Measurements from ENCODE around the gene MCAT.
A peak's percentile ranks its signal among the peaks of the same experiment; 100 is the strongest.

The MCAT gene

GRCh38 chr22:43159484-43160178 is 16.4 kb upstream of the MCAT start:
- Histone ChIP-seq H3K4me1 (ENCODE audit: control extremely low read depth in 1 of 4, control insufficient read depth in 4 of 4, insufficient read depth in 4 of 4, low read length in 3 of 4) (peaks cover 0 to 38% (median 27%) of the 10 kb centered on the region in 4 experiments), H3K27ac (ENCODE audit: insufficient read depth in 1 of 2, low read depth in 1 of 2, low read length in 2 of 2, poor library complexity in 1 of 2, severe bottlenecking in 2 of 2) (no peak overlapping the region), H3K9me3 (ENCODE audit: control extremely low read depth in 1 of 5, control insufficient read depth in 4 of 5, insufficient read depth in 2 of 5, low read depth in 1 of 5, low read length in 4 of 5) (no peaks in the 10 kb centered on the region), H3K4me3 (ENCODE audit: control insufficient read depth in 1 of 7, extremely low read depth in 1 of 7, insufficient read depth in 4 of 7, low read depth in 2 of 7, low read length in 6 of 7) (no peak overlapping the region), H3K27me3 (replicated peaks in 2 of 5; ENCODE audit: control insufficient read depth in 4 of 5, insufficient read depth in 5 of 5, low read length in 4 of 5) (no peaks in the 10 kb centered on the region), H3K36me3 (ENCODE audit: control insufficient read depth in 4 of 4, insufficient read depth in 4 of 4, low read length in 3 of 4) (peaks cover 0 to 34% (median 22%) of the 10 kb centered on the region in 4 experiments)
- ChIA-PET POLR2A (no interaction called here), CTCF (interaction anchor here (0.8 to 2.4 kb wide), 2 partner anchors 25 to 71 kb away, joined by 4 to 5 read pairs; no protein-coding TSS in a partner anchor)
- DNase-seq, result no peak
- whole genome bisulfite sequencing (ENCODE audit: insufficient coverage), result 97% methylated on average over 12 of the region's 18 CpGs

- POLR2A ChIA-PET, result no interaction called here
- H3K27me3 ChIP-seq (replicated peaks in 2 of 5; ENCODE audit: control insufficient read depth in 4 of 5, insufficient read depth in 5 of 5, low read length in 4 of 5), result no peaks in the 10 kb centered on the region
- 96% methylated on average over 18 of the region's 24 CpGs for WGBS (ENCODE audit: insufficient coverage)
- H3K9me3 ChIP-seq (ENCODE audit: control extremely low read depth in 1 of 5, control insufficient read depth in 4 of 5, insufficient read depth in 2 of 5, low read depth in 1 of 5, low read length in 4 of 5), result no peaks in the 10 kb centered on the region
- no peak overlapping the region for H3K27ac ChIP-seq (ENCODE audit: insufficient read depth in 1 of 2, low read depth in 1 of 2, low read length in 2 of 2, poor library complexity in 1 of 2, severe bottlenecking in 2 of 2)
- H3K4me1 ChIP-seq (ENCODE audit: control extremely low read depth in 1 of 4, control insufficient read depth in 4 of 4, insufficient read depth in 4 of 4, low read length in 3 of 4), result peaks cover 0 to 35% (median 20%) of the 10 kb centered on the region in 4 experiments
- no peak overlapping the region for H3K4me3 ChIP-seq (ENCODE audit: control insufficient read depth in 1 of 7, extremely low read depth in 1 of 7, insufficient read depth in 4 of 7, low read depth in 2 of 7, low read length in 6 of 7)
- no peak for DNase-seq
- CTCF ChIA-PET, result interaction anchor here (0.8 to 1.4 kb wide), 2 partner anchors 24 to 69 kb away, joined by 3 to 4 read pairs; no protein-coding TSS in a partner anchor
- H3K36me3 ChIP-seq (ENCODE audit: control insufficient read depth in 4 of 4, insufficient read depth in 4 of 4, low read length in 3 of 4), result peaks cover 0 to 35% (median 22%) of the 10 kb centered on the region in 4 experiments
Measured at GRCh38 chr22:43158778-43159483, 15.7 kb upstream of the MCAT start.

DNA sequence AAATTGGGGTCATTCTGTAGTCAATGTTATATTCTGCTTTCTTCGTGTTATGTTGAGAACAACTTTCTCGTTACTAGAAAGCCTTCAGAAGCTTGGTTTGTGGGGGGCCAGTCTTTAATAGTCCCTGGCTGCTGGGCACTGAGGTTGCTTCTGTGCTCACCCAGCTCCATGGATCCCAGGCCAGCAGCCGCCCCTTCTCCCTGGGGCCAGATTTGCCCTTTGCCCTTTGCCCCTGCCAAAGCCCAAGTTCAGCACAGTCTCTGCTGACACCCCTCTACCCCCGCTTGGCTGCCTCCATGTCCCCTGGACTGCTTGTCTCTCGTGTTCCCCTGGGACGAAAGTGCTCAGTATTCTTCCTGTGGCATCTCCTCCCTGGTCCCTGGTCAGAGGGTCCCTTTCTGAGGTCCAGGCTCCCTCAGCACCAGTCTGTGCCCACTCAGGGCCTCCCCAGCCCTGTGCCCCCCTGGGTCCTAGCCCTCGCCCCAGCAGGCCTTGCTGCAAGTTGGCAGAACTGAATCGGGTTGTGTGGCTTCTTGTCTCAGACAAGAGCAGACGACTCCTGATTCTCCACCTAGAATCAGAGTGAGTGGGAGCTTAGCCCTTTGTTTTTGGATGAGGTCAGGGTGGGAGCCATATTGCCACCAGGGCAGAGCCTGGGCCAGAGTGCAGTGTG is 14.8 kb upstream of the MCAT start:
- peaks cover 0 to 35% (median 21%) of the 10 kb centered on the region in 4 experiments for H3K36me3 ChIP-seq (ENCODE audit: control insufficient read depth in 4 of 4, insufficient read depth in 4 of 4, low read length in 3 of 4)
- ChIA-PET CTCF (interaction anchor here (1.4 kb wide), 1 partner anchor 70 kb away, joined by 3 read pairs; no protein-coding TSS in a partner anchor), POLR2A (no interaction called here)
- H3K27me3 ChIP-seq (replicated peaks in 2 of 5; ENCODE audit: control insufficient read depth in 4 of 5, insufficient read depth in 5 of 5, low read length in 4 of 5), result no peaks in the 10 kb centered on the region
- H3K27ac ChIP-seq (ENCODE audit: insufficient read depth in 1 of 2, low read depth in 1 of 2, low read length in 2 of 2, poor library complexity in 1 of 2, severe bottlenecking in 2 of 2), result no peak overlapping the region
- 93% methylated on average over 8 of the region's 9 CpGs for WGBS (ENCODE audit: insufficient coverage)
- H3K9me3 ChIP-seq (ENCODE audit: control extremely low read depth in 1 of 5, control insufficient read depth in 4 of 5, insufficient read depth in 2 of 5, low read depth in 1 of 5, low read length in 4 of 5), result no peaks in the 10 kb centered on the region
- no peak overlapping the region for H3K4me3 ChIP-seq (ENCODE audit: control insufficient read depth in 1 of 7, extremely low read depth in 1 of 7, insufficient read depth in 4 of 7, low read depth in 2 of 7, low read length in 6 of 7)
- peaks cover 0 to 33% (median 14%) of the 10 kb centered on the region in 4 experiments for H3K4me1 ChIP-seq (ENCODE audit: control extremely low read depth in 1 of 4, control insufficient read depth in 4 of 4, insufficient read depth in 4 of 4, low read length in 3 of 4)
- no peak for DNase-seq

DNA sequence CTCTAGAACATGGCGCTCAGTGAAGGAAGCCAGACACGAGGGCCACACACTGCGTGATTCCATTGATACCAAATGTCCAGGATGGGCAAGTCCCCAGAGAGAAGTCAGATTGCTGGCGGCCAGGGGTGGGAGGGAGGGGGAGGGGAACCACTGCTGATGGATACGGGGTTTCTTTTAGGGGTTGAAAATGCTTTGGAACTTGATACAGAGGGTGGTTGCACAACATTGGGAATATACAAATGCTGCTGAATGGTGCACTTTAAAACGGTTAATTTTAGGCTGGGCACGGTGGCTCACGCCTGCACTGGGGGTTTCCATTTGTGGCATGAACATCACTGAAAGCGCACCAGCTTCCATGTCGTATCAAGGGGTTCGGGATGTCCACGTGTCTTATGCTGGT is 13.2 kb upstream of the MCAT start:
- Histone ChIP-seq H3K36me3 (ENCODE audit: control insufficient read depth in 4 of 4, insufficient read depth in 4 of 4, low read length in 3 of 4) (peaks cover 0 to 26% (median 14%) of the 10 kb centered on the region in 4 experiments), H3K27me3 (replicated peaks in 2 of 5; ENCODE audit: control insufficient read depth in 4 of 5, insufficient read depth in 5 of 5, low read length in 4 of 5) (no peaks in the 10 kb centered on the region), H3K27ac (ENCODE audit: insufficient read depth in 1 of 2, low read depth in 1 of 2, low read length in 2 of 2, poor library complexity in 1 of 2, severe bottlenecking in 2 of 2) (no peak overlapping the region), H3K4me1 (ENCODE audit: control extremely low read depth in 1 of 4, control insufficient read depth in 4 of 4, insufficient read depth in 4 of 4, low read length in 3 of 4) (peaks cover 0 to 45% (median 28%) of the 10 kb centered on the region in 4 experiments), H3K4me3 (ENCODE audit: control insufficient read depth in 1 of 7, extremely low read depth in 1 of 7, insufficient read depth in 4 of 7, low read depth in 2 of 7, low read length in 6 of 7) (no peak overlapping the region), H3K9me3 (ENCODE audit: control extremely low read depth in 1 of 5, control insufficient read depth in 4 of 5, insufficient read depth in 2 of 5, low read depth in 1 of 5, low read length in 4 of 5) (no peaks in the 10 kb centered on the region)
- 97% methylated on average over 11 of the region's 12 CpGs for WGBS (ENCODE audit: insufficient coverage)
- POLR2A ChIA-PET, result no interaction called here
- no peak for DNase-seq
- CTCF ChIA-PET, result no interaction called here

- Histone ChIP-seq H3K9me3 (ENCODE audit: control extremely low read depth in 1 of 5, control insufficient read depth in 4 of 5, insufficient read depth in 2 of 5, low read depth in 1 of 5, low read length in 4 of 5) (no peaks in the 10 kb centered on the region), H3K4me1 (ENCODE audit: control extremely low read depth in 1 of 4, control insufficient read depth in 4 of 4, insufficient read depth in 4 of 4, low read length in 3 of 4) (peaks cover 0 to 50% (median 33%) of the 10 kb centered on the region in 4 experiments), H3K27me3 (replicated peaks in 2 of 5; ENCODE audit: control insufficient read depth in 4 of 5, insufficient read depth in 5 of 5, low read length in 4 of 5) (no peaks in the 10 kb centered on the region), H3K4me3 (ENCODE audit: control insufficient read depth in 1 of 7, extremely low read depth in 1 of 7, insufficient read depth in 4 of 7, low read depth in 2 of 7, low read length in 6 of 7) (no peak overlapping the region), H3K36me3 (ENCODE audit: control insufficient read depth in 4 of 4, insufficient read depth in 4 of 4, low read length in 3 of 4) (peaks cover 0 to 23% (median 12%) of the 10 kb centered on the region in 4 experiments), H3K27ac (ENCODE audit: insufficient read depth in 1 of 2, low read depth in 1 of 2, low read length in 2 of 2, poor library complexity in 1 of 2, severe bottlenecking in 2 of 2) (no peak overlapping the region)
- WGBS (ENCODE audit: insufficient coverage), result 80% methylated on average over 4 of the region's 5 CpGs
- no peak for DNase-seq
- POLR2A ChIA-PET, result no interaction called here
- CTCF ChIA-PET, result no interaction called here
Measured at GRCh38 chr22:43155789-43156188, 12.6 kb upstream of the MCAT start.

GRCh38 chr22:43154887-43155536 is 11.8 kb upstream of the MCAT start:
- Histone ChIP-seq H3K9me3 (ENCODE audit: control extremely low read depth in 1 of 5, control insufficient read depth in 4 of 5, insufficient read depth in 2 of 5, low read depth in 1 of 5, low read length in 4 of 5) (no peaks in the 10 kb centered on the region), H3K4me3 (ENCODE audit: control insufficient read depth in 1 of 7, extremely low read depth in 1 of 7, insufficient read depth in 4 of 7, low read depth in 2 of 7, low read length in 6 of 7) (no peak overlapping the region), H3K36me3 (ENCODE audit: control insufficient read depth in 4 of 4, insufficient read depth in 4 of 4, low read length in 3 of 4) (peaks cover 0 to 15% (median 9%) of the 10 kb centered on the region in 4 experiments), H3K27ac (ENCODE audit: insufficient read depth in 1 of 2, low read depth in 1 of 2, low read length in 2 of 2, poor library complexity in 1 of 2, severe bottlenecking in 2 of 2) (no peak overlapping the region), H3K4me1 (ENCODE audit: control extremely low read depth in 1 of 4, control insufficient read depth in 4 of 4, insufficient read depth in 4 of 4, low read length in 3 of 4) (peaks cover 0 to 50% (median 34%) of the 10 kb centered on the region in 4 experiments), H3K27me3 (replicated peaks in 2 of 5; ENCODE audit: control insufficient read depth in 4 of 5, insufficient read depth in 5 of 5, low read length in 4 of 5) (no peaks in the 10 kb centered on the region)
- 88% methylated on average over 26 of the region's 27 CpGs for WGBS (ENCODE audit: insufficient coverage)
- ChIA-PET CTCF (no interaction called here), POLR2A (no interaction called here)
- DNase-seq, result peak in 2 of 3 donors; percentile 17 to 28
